ENCODE data around the gene UBASH3A. TPM values are rescaled to one million over a fixed set of nuclear protein-coding genes. Genes with fewer than 3 reads are reported as not detected.

Gene UBASH3A
- polyA plus RNA-seq, 1 of the 3 experiments (the other 2 are of a cell fraction), result not detected

DNA sequence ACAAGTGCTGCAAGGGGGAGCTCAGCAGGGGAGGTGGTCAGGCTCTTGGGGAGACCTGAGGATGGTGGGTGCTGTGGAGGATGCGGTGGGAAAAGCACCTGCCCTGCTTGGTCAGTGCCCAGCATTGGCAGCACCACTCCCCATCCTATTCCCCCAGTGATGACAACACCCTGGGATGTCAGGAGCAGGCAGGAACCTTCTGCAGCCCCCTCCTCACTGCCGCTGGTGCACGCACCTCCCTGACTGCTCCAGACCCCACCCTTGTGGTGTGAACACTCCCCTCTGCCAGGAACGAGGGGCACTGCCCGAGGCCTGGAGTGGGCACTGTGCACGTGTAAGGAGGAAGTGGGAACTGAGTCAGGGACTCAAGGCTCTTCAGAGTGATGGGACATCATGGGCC lies 20.4 kb upstream of the UBASH3A start:
- H3K4me3 ChIP-seq (ENCODE audit: low read depth in 2 of 2, low read length in 1 of 2), result no peak overlapping the region
- no peak overlapping the region for H3K9ac ChIP-seq
- H3K79me2 ChIP-seq (ENCODE audit: insufficient read depth), result no peaks in the 10 kb centered on the region
- no peaks in the 10 kb centered on the region for H3K4me1 ChIP-seq (ENCODE audit: control insufficient read depth in 1 of 2, insufficient read depth in 2 of 2, low read depth in 1 of 2, low read length in 1 of 2)
- ChIA-PET CTCF (no interaction called here), POLR2A (no interaction called here)
- no peak overlapping the region for H3K4me2 ChIP-seq
- H3K27ac ChIP-seq (ENCODE audit: low read depth in 2 of 2, low read length in 1 of 2), result no peak overlapping the region
- no peaks in the 10 kb centered on the region for H3K27me3 ChIP-seq (ENCODE audit: insufficient read depth)
- H2AFZ ChIP-seq (ENCODE audit: low read depth), result no peak overlapping the region
- 4% methylated on average over 4 of the region's 6 CpGs for WGBS (ENCODE audit: low lambda C conversion rate)
- no peaks in the 10 kb centered on the region for H3F3A ChIP-seq (replicated peaks; ENCODE audit: insufficient read depth)
- no peaks in the 10 kb centered on the region for H3K9me3 ChIP-seq
- no peaks in the 10 kb centered on the region for H4K20me1 ChIP-seq (ENCODE audit: insufficient read depth)
- H3K9me2 ChIP-seq, result no peaks in the 10 kb centered on the region
- DNase-seq, result no peak
- TF ChIP-seq RFX5 (IDR thresholded peaks at IDR 0.05; ENCODE audit: low read length) (no peak), NRF1 (IDR thresholded peaks at IDR 0.05; ENCODE audit: low read depth, low read length) (no peak), CTCF (IDR thresholded peaks at IDR 0.05) (no peak), MEF2A (IDR thresholded peaks at IDR 0.05; ENCODE audit: borderline replicate concordance, low read depth) (no peak), RCOR1 (IDR thresholded peaks at IDR 0.05; ENCODE audit: low read length) (no peak), ELF1 (IDR thresholded peaks at IDR 0.05) (no peak), JUND (IDR thresholded peaks at IDR 0.05) (no peak), ZBTB33 (IDR thresholded peaks at IDR 0.05; ENCODE audit: borderline replicate concordance, low read depth) (no peak)
- TF ChIP-seq, protein P1, sequence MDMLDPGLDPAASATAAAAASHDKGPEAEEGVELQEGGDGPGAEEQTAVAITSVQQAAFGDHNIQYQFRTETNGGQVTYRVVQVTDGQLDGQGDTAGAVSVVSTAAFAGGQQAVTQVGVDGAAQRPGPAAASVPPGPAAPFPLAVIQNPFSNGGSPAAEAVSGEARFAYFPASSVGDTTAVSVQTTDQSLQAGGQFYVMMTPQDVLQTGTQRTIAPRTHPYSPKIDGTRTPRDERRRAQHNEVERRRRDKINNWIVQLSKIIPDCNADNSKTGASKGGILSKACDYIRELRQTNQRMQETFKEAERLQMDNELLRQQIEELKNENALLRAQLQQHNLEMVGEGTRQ (IDR thresholded peaks at IDR 0.05; ENCODE audit: borderline replicate concordance, low read depth, low read length), result no peak
- TF ChIP-seq, protein P2, sequence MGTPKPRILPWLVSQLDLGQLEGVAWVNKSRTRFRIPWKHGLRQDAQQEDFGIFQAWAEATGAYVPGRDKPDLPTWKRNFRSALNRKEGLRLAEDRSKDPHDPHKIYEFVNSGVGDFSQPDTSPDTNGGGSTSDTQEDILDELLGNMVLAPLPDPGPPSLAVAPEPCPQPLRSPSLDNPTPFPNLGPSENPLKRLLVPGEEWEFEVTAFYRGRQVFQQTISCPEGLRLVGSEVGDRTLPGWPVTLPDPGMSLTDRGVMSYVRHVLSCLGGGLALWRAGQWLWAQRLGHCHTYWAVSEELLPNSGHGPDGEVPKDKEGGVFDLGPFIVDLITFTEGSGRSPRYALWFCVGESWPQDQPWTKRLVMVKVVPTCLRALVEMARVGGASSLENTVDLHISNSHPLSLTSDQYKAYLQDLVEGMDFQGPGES (IDR thresholded peaks at IDR 0.05; ENCODE audit: low read depth, low read length), result no peak
- no peaks in the 10 kb centered on the region for H3K36me3 ChIP-seq (replicated peaks in 1 of 2; ENCODE audit: control insufficient read depth in 1 of 2, insufficient read depth in 2 of 2, low read length in 1 of 2)

DNA sequence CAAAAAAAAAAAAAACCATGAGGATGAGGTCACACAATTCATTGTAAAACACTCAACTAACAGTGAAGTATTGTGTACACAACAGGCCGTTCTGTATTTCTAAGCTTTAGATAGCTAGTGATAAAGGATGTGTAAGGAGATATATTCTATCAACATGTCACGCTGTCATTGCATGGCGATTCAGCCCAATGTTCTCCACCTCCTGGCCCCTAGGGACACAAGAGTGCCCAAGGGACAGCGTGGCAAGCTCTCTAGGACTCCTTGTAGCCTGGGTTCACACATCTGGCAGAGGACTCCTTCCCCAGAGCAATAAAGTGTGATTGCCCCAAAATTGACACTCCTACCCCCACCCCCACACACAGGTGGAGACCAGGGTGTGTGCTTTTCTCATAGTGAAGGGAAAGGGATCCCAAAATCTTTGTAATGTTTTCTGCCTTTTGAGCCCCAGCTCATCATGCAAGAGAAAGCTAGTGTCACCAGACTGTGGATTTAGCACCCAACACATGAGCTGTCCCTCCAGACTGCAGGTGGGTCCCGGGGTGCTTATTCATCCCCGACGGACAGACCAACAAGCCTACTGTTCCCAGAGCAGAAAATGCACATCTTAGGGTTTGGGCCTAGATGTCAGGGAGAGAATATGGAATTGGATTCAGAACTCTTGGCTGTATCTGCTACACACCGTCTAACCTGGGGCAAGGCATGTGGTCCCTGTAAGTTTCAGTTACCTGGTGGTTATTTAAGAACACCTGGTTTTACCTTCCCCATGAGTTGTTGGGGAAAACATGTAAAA lies 19.4 kb upstream of the UBASH3A start:
- H3K27me3 ChIP-seq (ENCODE audit: insufficient read depth), result no peaks in the 10 kb centered on the region
- no peak for DNase-seq
- H2AFZ ChIP-seq (ENCODE audit: low read depth), result no peak overlapping the region
- no peak for TF ChIP-seq FOXJ3 (CRISPR knock-in tag; IDR thresholded peaks at IDR 0.05)
- no peaks in the 10 kb centered on the region for H3K36me3 ChIP-seq (replicated peaks in 1 of 2; ENCODE audit: control insufficient read depth in 1 of 2, insufficient read depth in 2 of 2, low read length in 1 of 2)
- H3F3A ChIP-seq (replicated peaks; ENCODE audit: insufficient read depth), result no peaks in the 10 kb centered on the region
- 20% methylated on average over 6 of the region's 8 CpGs for WGBS (ENCODE audit: low lambda C conversion rate)
- no peak overlapping the region for H3K9ac ChIP-seq
- ChIA-PET POLR2A (no interaction called here), CTCF (no interaction called here)
- H3K79me2 ChIP-seq (ENCODE audit: insufficient read depth), result no peaks in the 10 kb centered on the region
- no peaks in the 10 kb centered on the region for H3K9me2 ChIP-seq
- no peak overlapping the region for H3K27ac ChIP-seq (ENCODE audit: low read depth in 2 of 2, low read length in 1 of 2)
- H3K4me1 ChIP-seq (ENCODE audit: control insufficient read depth in 1 of 2, insufficient read depth in 2 of 2, low read depth in 1 of 2, low read length in 1 of 2), result no peaks in the 10 kb centered on the region
- H3K4me3 ChIP-seq (ENCODE audit: low read depth in 2 of 2, low read length in 1 of 2), result no peak overlapping the region
- H3K9me3 ChIP-seq, result no peaks in the 10 kb centered on the region
- H4K20me1 ChIP-seq (ENCODE audit: insufficient read depth), result no peaks in the 10 kb centered on the region
- no peak overlapping the region for H3K4me2 ChIP-seq
